Measurements from ENCODE around the gene COQ10B.

GRCh38 chr2:197517150-197517549, 63.8 kb downstream of the COQ10B start:
- TF ChIP-seq ARID4B (CRISPR knock-in tag; IDR thresholded peaks at IDR 0.05; ENCODE audit: borderline replicate concordance) (no peak), CREB1 (CRISPR knock-in tag; IDR thresholded peaks at IDR 0.05) (no peak), CTCF (IDR thresholded peaks at IDR 0.05) (no peak), TCF7 (CRISPR knock-in tag; IDR thresholded peaks at IDR 0.05; ENCODE audit: low read depth) (no peak), E2F4 (CRISPR knock-in tag; IDR thresholded peaks at IDR 0.05; ENCODE audit: borderline replicate concordance, low read depth) (no peak), RELA (CRISPR knock-in tag; IDR thresholded peaks at IDR 0.05; ENCODE audit: borderline replicate concordance) (no peak), ETV6 (CRISPR knock-in tag; IDR thresholded peaks at IDR 0.05) (no peak), ELF4 (CRISPR knock-in tag; IDR thresholded peaks at IDR 0.05; ENCODE audit: low read depth) (no peak), TEAD1 (CRISPR knock-in tag; IDR thresholded peaks at IDR 0.05) (no peak), FOXP1 (CRISPR knock-in tag; IDR thresholded peaks at IDR 0.05; ENCODE audit: borderline replicate concordance) (no peak), USF2 (CRISPR knock-in tag; IDR thresholded peaks at IDR 0.05) (no peak), PREB (CRISPR knock-in tag; IDR thresholded peaks at IDR 0.05; ENCODE audit: borderline replicate concordance) (no peak)

Data from WTC11 (cell line).